ENCODE data around the gene SKAP2.

- TF ChIP-seq CTCF (conservative IDR thresholded peaks at IDR 0.05; ENCODE audit: low read depth in 2 of 2): no peak
- no peak for TF ChIP-seq EZH2 (IDR thresholded peaks at IDR 0.05; ENCODE audit: low read depth, unreplicated experiment)
- TF ChIP-seq REST (IDR thresholded peaks at IDR 0.05; ENCODE audit: unreplicated experiment): no peak
Observed at GRCh38 chr7:26663874-26664273, 200.5 kb downstream of the SKAP2 start.

Data from GM23338 (cell line).